ENCODE data around the gene DCHS1. TPM values are rescaled to one million over a fixed set of nuclear protein-coding genes. Genes with fewer than 3 reads are reported as not detected.
A peak's percentile ranks its signal among the peaks of the same experiment; 100 is the strongest.

The DCHS1 gene
- total and polyA plus RNA-seq, 3 experiments from 2014 or later = 0.89 to 1.5 (median 0.96) TPM

DNA sequence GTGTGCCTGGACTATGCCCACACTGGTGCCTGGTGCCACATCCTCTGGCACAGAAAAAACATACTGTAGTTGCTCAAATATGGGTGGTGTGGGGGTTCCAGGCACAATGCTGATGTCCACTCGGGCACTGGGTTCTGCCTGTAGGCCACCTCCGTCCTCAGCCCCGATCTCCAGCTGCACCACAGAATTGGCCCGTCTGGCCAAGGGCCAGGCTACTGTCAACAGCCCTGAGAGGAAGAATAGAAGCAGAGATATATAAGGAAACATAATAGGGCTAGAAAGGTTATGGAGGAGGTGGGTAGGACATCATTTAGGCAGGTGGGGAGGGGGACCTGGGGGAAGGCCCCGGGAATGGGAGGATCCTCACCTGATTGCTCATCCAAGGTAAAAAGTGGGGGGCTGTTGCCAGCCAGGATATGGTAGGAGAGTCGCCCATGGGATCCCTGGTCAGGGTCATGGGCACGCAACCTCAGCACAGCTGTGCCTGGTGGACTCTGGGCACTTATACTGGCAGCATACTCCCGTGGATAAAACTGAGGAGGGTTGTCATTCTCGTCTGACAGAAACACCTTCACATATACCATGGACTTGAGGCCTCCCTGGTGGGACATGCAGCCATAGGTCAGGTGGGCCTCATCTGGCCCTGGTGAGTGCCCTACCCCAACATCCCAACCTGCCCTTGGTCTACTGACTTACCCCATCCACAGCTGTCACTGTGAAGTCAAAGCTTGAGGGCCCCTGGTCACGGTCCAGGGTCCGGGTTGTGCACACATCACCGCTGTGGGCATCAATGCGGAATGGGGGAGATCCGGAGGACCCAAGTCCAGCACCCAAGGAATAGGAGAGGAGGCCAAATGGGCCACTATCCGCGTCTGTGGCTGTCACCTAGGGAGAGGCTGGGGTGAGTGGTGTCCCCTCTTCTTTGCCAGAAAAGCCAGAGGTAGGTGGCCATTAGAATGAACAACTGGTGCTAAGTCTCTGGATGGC, 21.9 kb downstream of the DCHS1 start:
- CTCF ChIA-PET = interaction anchor here (1.0 to 1.7 kb wide), 3 partner anchors 10 to 166 kb away, joined by 3 to 4 read pairs (median 3); no protein-coding TSS in a partner anchor
- DNase-seq = no peak
- no peak overlapping the region for H3K4me3 Mint-ChIP-seq
- H3K27me3 Mint-ChIP-seq = peaks cover 0 to 2% of the 10 kb centered on the region in 2 donors
- H3K9me3 Mint-ChIP-seq = no peaks in the 10 kb centered on the region
- POLR2A ChIA-PET = no interaction called here
- peak overlapping the region in 1 of 8 donors; percentile 87 for H3K27ac Mint-ChIP-seq
- no peaks in the 10 kb centered on the region for H3K4me1 ChIP-seq (ENCODE audit: insufficient read depth, low read length)
- H3K9me3 ChIP-seq (ENCODE audit: low read length) = no peaks in the 10 kb centered on the region
- H3K4me1 Mint-ChIP-seq = peaks cover 0 to 3% (median 0%) of the 10 kb centered on the region in 3 donors
- no peaks in the 10 kb centered on the region for H3K36me3 ChIP-seq (ENCODE audit: insufficient read depth, low read length)
- no peak overlapping the region for H3K27ac ChIP-seq (ENCODE audit: low read depth, low read length)
- H3K4me3 ChIP-seq (ENCODE audit: low read length) = no peak overlapping the region
- no peaks in the 10 kb centered on the region for H3K27me3 ChIP-seq (ENCODE audit: insufficient read depth, low read length, poor library complexity, severe bottlenecking)
- peaks cover 0 to 24% (median 0%) of the 10 kb centered on the region in 3 donors for H3K36me3 Mint-ChIP-seq

DNA sequence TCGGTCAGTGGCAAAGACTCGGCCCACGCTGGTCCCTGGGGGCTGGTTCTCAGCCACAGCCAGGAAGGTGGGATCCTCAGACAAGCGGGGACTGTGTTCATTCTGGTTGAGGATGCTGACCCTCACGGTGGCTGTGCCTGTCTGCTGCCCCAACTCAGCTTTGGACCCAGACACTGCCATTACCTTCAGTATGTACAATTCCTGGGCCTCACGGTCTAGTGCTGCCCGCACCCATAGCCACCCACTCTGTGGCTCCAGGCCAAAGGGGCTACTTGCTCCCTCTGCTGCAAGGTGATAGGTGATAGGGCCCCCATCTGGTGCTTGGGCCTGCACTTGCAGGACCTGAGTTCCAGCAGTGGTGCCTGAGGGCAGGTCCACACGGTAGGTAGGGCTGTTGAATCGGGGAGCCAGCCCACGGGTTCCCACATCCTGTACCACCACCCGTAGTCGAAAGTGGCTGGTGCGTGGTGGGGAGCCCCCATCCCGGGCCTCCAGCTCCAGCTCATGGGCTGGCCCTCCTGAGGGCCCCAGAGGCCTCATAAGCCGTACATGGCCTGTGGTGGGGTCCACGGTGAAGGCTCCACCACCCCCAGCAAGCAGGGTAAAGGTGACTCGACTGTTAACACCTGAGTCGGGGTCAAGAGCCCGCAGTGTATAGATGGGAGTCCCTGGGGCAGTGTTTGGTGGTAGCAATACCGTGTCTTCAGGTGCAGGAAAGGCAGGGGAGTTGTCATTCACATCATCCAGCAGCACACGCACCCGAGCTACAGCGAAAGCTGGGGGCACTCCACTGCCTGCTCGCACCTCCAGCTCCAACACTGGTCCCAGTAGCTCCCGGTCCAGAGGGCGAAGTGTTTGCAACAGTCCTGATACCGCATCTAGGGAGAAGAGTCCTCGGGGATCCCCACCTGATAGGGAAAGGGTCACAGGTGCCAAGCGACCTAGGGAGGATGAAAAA, 23.2 kb downstream of the DCHS1 start:
- no peaks in the 10 kb centered on the region for H3K27me3 ChIP-seq (ENCODE audit: insufficient read depth, low read length, poor library complexity, severe bottlenecking)
- peaks cover 8% of the 10 kb centered on the region for H3K4me1 ChIP-seq (ENCODE audit: insufficient read depth, low read length)
- Mint-ChIP-seq H3K9me3 (no peaks in the 10 kb centered on the region), H3K36me3 (peaks cover 0 to 26% (median 0%) of the 10 kb centered on the region in 3 donors), H3K27ac (peak overlapping the region in 1 of 8 donors; percentile 91), H3K27me3 (peaks cover 0 to 2% of the 10 kb centered on the region in 2 donors), H3K4me3 (no peak overlapping the region), H3K4me1 (peaks cover 3 to 11% (median 11%) of the 10 kb centered on the region in 3 donors)
- no peaks in the 10 kb centered on the region for H3K36me3 ChIP-seq (ENCODE audit: insufficient read depth, low read length)
- ChIA-PET POLR2A (no interaction called here), CTCF (interaction anchor here (1.2 to 2.1 kb wide), 3 partner anchors 14 to 28 kb away, joined by 5 to 7 read pairs (median 6); partner anchors contain the start of gene TPP1)
- no peaks in the 10 kb centered on the region for H3K9me3 ChIP-seq (ENCODE audit: low read length)
- H3K27ac ChIP-seq (ENCODE audit: low read depth, low read length) = no peak overlapping the region
- DNase-seq = peak in 1 of 5 donors; percentile 43
- no peak overlapping the region for H3K4me3 ChIP-seq (ENCODE audit: low read length)

DNA sequence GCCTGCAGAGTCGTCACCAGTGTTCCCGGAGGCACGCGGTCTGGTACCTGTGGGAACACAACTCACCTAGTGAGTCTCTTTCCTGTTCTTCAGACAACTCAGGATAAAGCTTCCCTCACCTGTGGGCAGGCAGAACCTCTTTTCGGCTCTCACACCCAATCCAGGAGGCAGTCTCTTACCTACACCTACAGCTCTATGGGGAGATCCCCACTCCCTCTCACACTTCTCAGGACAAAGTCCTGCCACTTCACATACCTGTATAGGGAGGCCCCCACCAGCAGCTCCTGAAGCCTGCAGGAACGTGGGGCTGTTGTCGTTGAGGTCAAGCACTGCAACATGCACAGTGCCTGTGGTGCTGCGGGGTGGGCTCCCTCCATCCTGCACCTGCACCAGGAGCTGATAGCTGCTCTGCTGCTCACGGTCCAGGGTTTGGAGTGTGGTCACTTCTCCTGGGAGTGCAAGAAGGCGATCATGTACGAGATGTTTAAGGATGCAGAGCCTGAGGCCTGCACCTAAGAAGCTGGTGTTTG, 24.2 kb downstream of the DCHS1 start:
- DNase-seq = peak in 1 of 5 donors; percentile 20
- Histone ChIP-seq H3K9me3 (ENCODE audit: low read length) (no peaks in the 10 kb centered on the region), H3K36me3 (ENCODE audit: insufficient read depth, low read length) (no peaks in the 10 kb centered on the region), H3K4me1 (ENCODE audit: insufficient read depth, low read length) (peaks cover 12% of the 10 kb centered on the region), H3K27me3 (ENCODE audit: insufficient read depth, low read length, poor library complexity, severe bottlenecking) (no peaks in the 10 kb centered on the region), H3K4me3 (ENCODE audit: low read length) (no peak overlapping the region), H3K27ac (ENCODE audit: low read depth, low read length) (no peak overlapping the region)
- H3K4me3 Mint-ChIP-seq = no peak overlapping the region
- H3K9me3 Mint-ChIP-seq = no peaks in the 10 kb centered on the region
- POLR2A ChIA-PET = no interaction called here
- peaks cover 0 to 2% of the 10 kb centered on the region in 2 donors for H3K27me3 Mint-ChIP-seq
- peaks cover 10 to 21% (median 21%) of the 10 kb centered on the region in 3 donors for H3K4me1 Mint-ChIP-seq
- peaks cover 0 to 27% (median 0%) of the 10 kb centered on the region in 3 donors for H3K36me3 Mint-ChIP-seq
- peak overlapping the region in 1 of 8 donors; percentile 22 for H3K27ac Mint-ChIP-seq
- CTCF ChIA-PET = interaction anchor here (1.2 to 2.1 kb wide), 3 partner anchors 13 to 27 kb away, joined by 5 to 7 read pairs (median 6); partner anchors contain the start of gene TPP1

DNA sequence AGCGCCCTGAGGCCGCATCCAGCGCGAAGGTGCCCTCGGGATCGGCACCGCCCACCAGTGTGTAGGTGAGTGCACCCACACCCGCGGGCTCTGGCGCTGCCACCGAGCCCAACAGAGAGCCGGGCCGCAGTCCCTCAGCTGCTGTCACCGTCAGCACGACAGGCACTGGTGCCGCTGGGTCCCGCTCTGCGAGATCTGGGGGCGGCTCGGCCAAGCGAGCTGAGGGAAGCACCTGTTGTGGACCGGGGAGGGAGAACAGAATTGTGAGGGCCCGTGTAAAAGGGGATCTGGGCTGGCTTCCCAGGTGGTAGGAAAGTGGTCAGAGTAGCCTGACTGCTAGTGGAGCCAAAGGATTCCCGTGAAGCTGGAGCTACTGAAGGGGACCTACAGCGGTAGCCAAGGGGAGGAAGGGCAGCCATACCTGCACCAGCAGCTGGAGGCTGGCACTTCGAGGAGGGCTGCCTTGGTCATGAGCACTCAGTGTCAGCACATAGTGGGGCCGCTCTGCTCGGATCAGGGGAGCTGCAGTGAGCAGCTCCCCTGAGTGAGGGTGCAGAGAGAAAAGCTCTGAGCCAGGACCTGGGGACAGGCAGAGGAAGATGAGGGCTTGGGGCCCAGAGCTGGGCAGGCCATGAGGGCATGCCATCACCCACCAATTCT, 24.8 kb downstream of the DCHS1 start:
- peaks cover 0 to 2% of the 10 kb centered on the region in 2 donors for H3K27me3 Mint-ChIP-seq
- Histone ChIP-seq H3K4me1 (ENCODE audit: insufficient read depth, low read length) (peaks cover 12% of the 10 kb centered on the region), H3K27me3 (ENCODE audit: insufficient read depth, low read length, poor library complexity, severe bottlenecking) (no peaks in the 10 kb centered on the region), H3K9me3 (ENCODE audit: low read length) (no peaks in the 10 kb centered on the region), H3K27ac (ENCODE audit: low read depth, low read length) (no peak overlapping the region), H3K4me3 (ENCODE audit: low read length) (no peak overlapping the region), H3K36me3 (ENCODE audit: insufficient read depth, low read length) (no peaks in the 10 kb centered on the region)
- no peak overlapping the region for H3K27ac Mint-ChIP-seq
- peaks cover 11 to 22% (median 22%) of the 10 kb centered on the region in 3 donors for H3K4me1 Mint-ChIP-seq
- no peaks in the 10 kb centered on the region for H3K9me3 Mint-ChIP-seq
- DNase-seq = no peak
- ChIA-PET POLR2A (no interaction called here), CTCF (interaction anchor here (0.9 to 2.1 kb wide), 3 partner anchors 10 to 18 kb away, joined by 3 to 7 read pairs (median 6); partner anchors contain the start of gene TPP1)
- peaks cover 0 to 28% (median 0%) of the 10 kb centered on the region in 3 donors for H3K36me3 Mint-ChIP-seq
- no peak overlapping the region for H3K4me3 Mint-ChIP-seq

DNA sequence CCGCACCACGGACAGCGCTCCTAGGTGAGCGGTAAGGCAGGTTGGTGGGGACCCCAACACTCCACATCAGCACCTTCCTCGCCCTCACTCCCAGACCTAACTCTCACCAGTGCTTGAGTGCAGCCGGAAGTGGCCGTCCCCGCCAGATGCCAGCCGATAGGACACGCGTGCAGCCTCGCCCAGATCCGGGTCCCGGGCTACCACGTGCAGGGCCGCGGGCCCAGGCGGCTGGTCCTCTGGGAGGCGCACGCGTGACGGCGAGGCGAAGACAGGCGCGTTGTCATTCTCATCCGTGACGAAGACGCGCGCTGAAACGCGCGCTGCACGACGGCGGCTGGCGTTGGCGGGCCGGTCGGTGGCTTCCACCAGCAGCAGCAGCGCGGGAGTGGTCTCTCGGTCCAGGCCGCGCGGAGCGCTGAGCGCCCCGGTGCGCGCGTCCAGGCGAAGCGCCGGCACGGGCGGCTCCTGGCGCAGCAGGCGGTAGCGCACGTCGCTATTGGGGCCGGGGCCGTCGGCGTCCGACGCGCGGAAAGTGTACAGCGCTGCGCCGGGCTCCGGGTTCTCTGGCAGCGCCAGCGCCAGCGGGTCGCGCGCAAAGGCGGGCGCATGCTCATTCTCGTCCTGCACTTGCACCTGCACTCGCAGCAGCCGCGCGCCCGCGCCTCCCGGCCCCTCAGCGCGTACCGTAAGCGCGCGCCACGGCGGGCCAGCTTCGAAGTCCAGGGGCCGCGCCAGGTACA, 25.5 kb downstream of the DCHS1 start:
- CTCF ChIA-PET = interaction anchor here (0.9 to 2.1 kb wide), 2 partner anchors 9 to 11 kb away, joined by 3 to 6 read pairs; partner anchors contain the start of gene TPP1
- Histone ChIP-seq H3K36me3 (ENCODE audit: insufficient read depth, low read length) (no peaks in the 10 kb centered on the region), H3K27me3 (ENCODE audit: insufficient read depth, low read length, poor library complexity, severe bottlenecking) (no peaks in the 10 kb centered on the region), H3K4me3 (ENCODE audit: low read length) (no peak overlapping the region), H3K9me3 (ENCODE audit: low read length) (no peaks in the 10 kb centered on the region), H3K27ac (ENCODE audit: low read depth, low read length) (no peak overlapping the region), H3K4me1 (ENCODE audit: insufficient read depth, low read length) (peaks cover 12% of the 10 kb centered on the region)
- peaks cover 0 to 28% (median 0%) of the 10 kb centered on the region in 3 donors for H3K36me3 Mint-ChIP-seq
- peaks cover 11 to 22% (median 22%) of the 10 kb centered on the region in 3 donors for H3K4me1 Mint-ChIP-seq
- H3K27ac Mint-ChIP-seq = peak overlapping the region in 1 of 8 donors; percentile 85
- POLR2A ChIA-PET = no interaction called here
- H3K9me3 Mint-ChIP-seq = no peaks in the 10 kb centered on the region
- no peak for DNase-seq
- peaks cover 0 to 2% of the 10 kb centered on the region in 2 donors for H3K27me3 Mint-ChIP-seq
- H3K4me3 Mint-ChIP-seq = no peak overlapping the region

DNA sequence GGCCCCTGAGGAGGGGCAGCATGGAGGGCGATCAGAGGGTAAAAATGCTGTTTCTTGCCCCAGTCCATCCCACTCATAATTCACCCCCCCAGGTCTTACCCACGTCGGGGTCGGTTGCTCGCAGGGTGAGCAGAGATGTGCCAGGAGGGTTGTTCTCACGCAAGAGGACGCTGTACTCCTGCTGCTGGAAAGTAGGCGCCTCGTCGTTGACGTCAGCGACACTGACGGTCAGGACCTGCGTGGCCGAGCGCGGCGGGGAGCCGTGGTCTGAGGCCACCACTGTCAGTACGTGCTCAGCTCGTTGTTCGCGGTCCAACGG, 26.1 kb downstream of the DCHS1 start:
- Mint-ChIP-seq H3K27me3 (peaks cover 0 to 2% of the 10 kb centered on the region in 2 donors), H3K4me1 (peaks cover 11 to 22% (median 22%) of the 10 kb centered on the region in 3 donors), H3K4me3 (peak overlapping the region in 1 of 7 donors; percentile 23), H3K27ac (no peak overlapping the region), H3K9me3 (no peaks in the 10 kb centered on the region), H3K36me3 (peaks cover 0 to 29% (median 0%) of the 10 kb centered on the region in 3 donors)
- H3K27me3 ChIP-seq (ENCODE audit: insufficient read depth, low read length, poor library complexity, severe bottlenecking) = no peaks in the 10 kb centered on the region
- no peaks in the 10 kb centered on the region for H3K9me3 ChIP-seq (ENCODE audit: low read length)
- peaks cover 12% of the 10 kb centered on the region for H3K4me1 ChIP-seq (ENCODE audit: insufficient read depth, low read length)
- no peaks in the 10 kb centered on the region for H3K36me3 ChIP-seq (ENCODE audit: insufficient read depth, low read length)
- no peak for DNase-seq
- no peak overlapping the region for H3K27ac ChIP-seq (ENCODE audit: low read depth, low read length)
- CTCF ChIA-PET = no interaction called here
- no peak overlapping the region for H3K4me3 ChIP-seq (ENCODE audit: low read length)
- POLR2A ChIA-PET = no interaction called here
